GM10266 (cell line): ENCODE measurements around the gene DIP2C.

ENCODE experiments used
- DNase-seq: peaks from one replicate; pipeline ENCODE4 v3.0.0; 2012; ENCODE audit errors: extremely low spot score
- CTCF ChIP-seq: IDR thresholded peaks from 2 replicates; pipeline ENCODE4 v1.5.1; 2012; ENCODE audit warnings: mild to moderate bottlenecking, low read depth; ENCODE audit not compliant: control insufficient read depth, insufficient read depth; ENCODE audit errors: missing control alignments

The DIP2C gene

GRCh38 chr10:687583-688311 lies 1.7 kb downstream of the DIP2C start:
- no peak for DNase-seq
- TF ChIP-seq CTCF, result no peak

- no peak for TF ChIP-seq CTCF
- DNase-seq, result no peak
Observed at GRCh38 chr10:686155-686931, 3.1 kb downstream of the DIP2C start.

GRCh38 chr10:685613-686012 lies 3.9 kb downstream of the DIP2C start:
- DNase-seq, result no peak
- TF ChIP-seq CTCF, result no peak

- DNase-seq, result no peak
- TF ChIP-seq CTCF, result no peak
Observed at GRCh38 chr10:683448-684071, 5.9 kb downstream of the DIP2C start.

- TF ChIP-seq CTCF, result no peak
Observed at GRCh38 chr10:682931-683447, 6.5 kb downstream of the DIP2C start.

GRCh38 chr10:681670-682318 lies 7.7 kb downstream of the DIP2C start:
- DNase-seq, result no peak
- TF ChIP-seq CTCF, result no peak

More at GRCh38 chr10:682931-683447, 6.5 kb downstream of the DIP2C start:
- no peak for DNase-seq
